NB4 (cell line): Measurements from ENCODE around the gene MIA2.

Experiments used
- CTCF ChIP-seq: IDR thresholded peaks from one replicate; pipeline ENCODE4 v1.5.1; 2012; ENCODE audit warnings: low read depth, low read length
- MAX ChIP-seq: IDR thresholded peaks from 2 replicates; pipeline ENCODE4 v1.6.1; 2011; ENCODE audit warnings: low read depth, low read length
- MYC ChIP-seq: IDR thresholded peaks from 2 replicates; pipeline ENCODE4 v1.6.1; 2011; ENCODE audit warnings: low read depth, low read length

- no peak for TF ChIP-seq CTCF
- TF ChIP-seq MAX = no peak
- no peak for TF ChIP-seq MYC
Observed at GRCh38 chr14:39232554-39233415, 930 bp upstream of the MIA2 start.
